ENCODE measurements around the gene KCNMB1.

DNA sequence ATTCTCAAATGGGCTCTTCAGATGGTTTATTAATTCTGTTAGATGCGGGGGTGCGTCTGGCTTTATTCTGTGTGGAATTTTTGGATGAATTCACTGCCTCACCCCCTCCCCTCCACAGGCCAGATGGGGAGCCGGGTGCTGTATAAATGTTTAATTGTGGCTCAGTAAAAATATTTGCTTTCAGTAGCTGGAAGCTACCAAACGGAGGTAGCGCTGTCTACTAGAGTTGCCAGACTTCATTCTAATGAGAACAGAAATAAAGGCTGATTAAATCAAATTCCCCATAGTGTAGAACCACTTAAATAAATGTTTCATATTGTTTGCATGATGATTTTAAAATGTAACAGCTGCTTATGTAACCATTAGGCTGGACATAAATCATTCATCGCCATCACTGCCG, 34.5 kb upstream of the KCNMB1 start:
- TF ChIP-seq, protein P1, sequence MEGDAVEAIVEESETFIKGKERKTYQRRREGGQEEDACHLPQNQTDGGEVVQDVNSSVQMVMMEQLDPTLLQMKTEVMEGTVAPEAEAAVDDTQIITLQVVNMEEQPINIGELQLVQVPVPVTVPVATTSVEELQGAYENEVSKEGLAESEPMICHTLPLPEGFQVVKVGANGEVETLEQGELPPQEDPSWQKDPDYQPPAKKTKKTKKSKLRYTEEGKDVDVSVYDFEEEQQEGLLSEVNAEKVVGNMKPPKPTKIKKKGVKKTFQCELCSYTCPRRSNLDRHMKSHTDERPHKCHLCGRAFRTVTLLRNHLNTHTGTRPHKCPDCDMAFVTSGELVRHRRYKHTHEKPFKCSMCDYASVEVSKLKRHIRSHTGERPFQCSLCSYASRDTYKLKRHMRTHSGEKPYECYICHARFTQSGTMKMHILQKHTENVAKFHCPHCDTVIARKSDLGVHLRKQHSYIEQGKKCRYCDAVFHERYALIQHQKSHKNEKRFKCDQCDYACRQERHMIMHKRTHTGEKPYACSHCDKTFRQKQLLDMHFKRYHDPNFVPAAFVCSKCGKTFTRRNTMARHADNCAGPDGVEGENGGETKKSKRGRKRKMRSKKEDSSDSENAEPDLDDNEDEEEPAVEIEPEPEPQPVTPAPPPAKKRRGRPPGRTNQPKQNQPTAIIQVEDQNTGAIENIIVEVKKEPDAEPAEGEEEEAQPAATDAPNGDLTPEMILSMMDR (optimal IDR thresholded peaks at IDR 0.05 in 1 of 3, IDR thresholded peaks at IDR 0.05 in 1 of 3, conservative IDR thresholded peaks at IDR 0.05 in 1 of 3; ENCODE audit: extremely low read depth in 1 of 3, insufficient read depth in 2 of 3, low read length in 3 of 3) = no peak
- no peak for TF ChIP-seq EZH2 (IDR thresholded peaks at IDR 0.05; ENCODE audit: low read length)
